ENCODE measurements around the gene TXNDC11.

GRCh38 chr16:11675561-11676511, 66.8 kb downstream of the TXNDC11 start:
- TF ChIP-seq CTCF (IDR thresholded peaks at IDR 0.05) (no peak), POLR2A (IDR thresholded peaks at IDR 0.05) (no peak), POLR2AphosphoS5 (IDR thresholded peaks at IDR 0.05) (no peak)

Data from breast epithelium (tissue), 3 donors.